NB4 (cell line): ENCODE results near the gene MPZL3.

Experiments used
- DNase-seq: peaks from one replicate; pipeline ENCODE4 v3.0.0; 2010; ENCODE audit warnings: low read depth
- H3K4me3 ChIP-seq: one replicate; pipeline ENCODE4 v1.5.1; 2011; ENCODE audit warnings: mild to moderate bottlenecking, low read depth, low read length, moderate library complexity
- MYC ChIP-seq: IDR thresholded peaks from 2 replicates; pipeline ENCODE4 v1.6.1; 2011; ENCODE audit warnings: low read depth, low read length
- POLR2A ChIP-seq: IDR thresholded peaks from 2 replicates; pipeline ENCODE4 v1.6.1; 2011; ENCODE audit warnings: mild to moderate bottlenecking; ENCODE audit not compliant: insufficient read length; ENCODE audit errors: extremely low read depth
- TF ChIP-seq, protein P1 (sequence below): IDR thresholded peaks from one replicate; pipeline ENCODE4 v1.5.1; 2012; ENCODE audit warnings: low read depth, low read length
- TF ChIP-seq, protein P2 (sequence below): IDR thresholded peaks from 2 replicates; pipeline ENCODE4 v1.6.1; 2011; ENCODE audit warnings: low read depth, low read length

The MPZL3 gene

DNA sequence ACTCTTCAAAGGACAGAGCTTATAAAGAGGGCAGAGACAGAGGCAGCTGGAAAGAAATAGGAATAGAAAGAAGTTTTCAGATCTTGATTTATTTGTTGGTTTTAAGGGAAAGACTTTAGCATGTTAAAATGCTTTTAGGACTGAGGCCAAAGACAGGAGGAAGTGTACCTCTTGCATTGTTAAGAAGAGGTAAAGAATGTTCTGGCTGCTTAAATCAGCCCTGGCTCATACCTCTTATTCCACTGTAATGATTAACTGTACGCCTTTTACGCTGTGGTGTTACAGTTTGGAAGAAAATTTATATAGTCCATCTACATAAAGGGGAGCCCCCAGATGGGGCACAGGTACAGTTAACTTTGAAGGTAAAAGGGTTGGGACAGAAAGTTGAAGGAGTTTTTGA is 22.0 kb upstream of the MPZL3 start:
- no peak for DNase-seq
- no peak overlapping the region for H3K4me3 ChIP-seq
- TF ChIP-seq, protein P1, sequence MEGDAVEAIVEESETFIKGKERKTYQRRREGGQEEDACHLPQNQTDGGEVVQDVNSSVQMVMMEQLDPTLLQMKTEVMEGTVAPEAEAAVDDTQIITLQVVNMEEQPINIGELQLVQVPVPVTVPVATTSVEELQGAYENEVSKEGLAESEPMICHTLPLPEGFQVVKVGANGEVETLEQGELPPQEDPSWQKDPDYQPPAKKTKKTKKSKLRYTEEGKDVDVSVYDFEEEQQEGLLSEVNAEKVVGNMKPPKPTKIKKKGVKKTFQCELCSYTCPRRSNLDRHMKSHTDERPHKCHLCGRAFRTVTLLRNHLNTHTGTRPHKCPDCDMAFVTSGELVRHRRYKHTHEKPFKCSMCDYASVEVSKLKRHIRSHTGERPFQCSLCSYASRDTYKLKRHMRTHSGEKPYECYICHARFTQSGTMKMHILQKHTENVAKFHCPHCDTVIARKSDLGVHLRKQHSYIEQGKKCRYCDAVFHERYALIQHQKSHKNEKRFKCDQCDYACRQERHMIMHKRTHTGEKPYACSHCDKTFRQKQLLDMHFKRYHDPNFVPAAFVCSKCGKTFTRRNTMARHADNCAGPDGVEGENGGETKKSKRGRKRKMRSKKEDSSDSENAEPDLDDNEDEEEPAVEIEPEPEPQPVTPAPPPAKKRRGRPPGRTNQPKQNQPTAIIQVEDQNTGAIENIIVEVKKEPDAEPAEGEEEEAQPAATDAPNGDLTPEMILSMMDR = no peak
- no peak for TF ChIP-seq MYC
- no peak for TF ChIP-seq POLR2A
- TF ChIP-seq, protein P2, sequence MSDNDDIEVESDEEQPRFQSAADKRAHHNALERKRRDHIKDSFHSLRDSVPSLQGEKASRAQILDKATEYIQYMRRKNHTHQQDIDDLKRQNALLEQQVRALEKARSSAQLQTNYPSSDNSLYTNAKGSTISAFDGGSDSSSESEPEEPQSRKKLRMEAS = no peak

DNA sequence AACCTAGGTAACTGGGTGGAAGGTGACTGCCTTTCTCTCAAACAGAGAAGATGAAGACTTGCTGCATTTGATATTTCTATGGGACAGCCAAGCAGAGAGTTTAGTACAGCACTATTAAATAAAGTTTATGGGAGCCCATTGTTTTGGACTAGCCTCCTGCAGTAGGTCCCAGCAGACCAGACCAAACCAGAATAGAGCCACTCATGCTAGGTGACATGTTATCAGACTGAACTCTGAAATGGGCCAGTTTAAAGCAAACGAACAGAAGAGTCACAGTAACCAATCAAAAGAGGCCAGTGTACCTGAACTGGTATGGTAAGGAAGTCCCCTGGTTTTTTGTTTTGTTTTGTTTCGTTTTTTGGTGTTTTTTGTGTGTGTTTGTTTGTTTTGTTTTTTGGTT is 19.8 kb upstream of the MPZL3 start:
- no peak overlapping the region for H3K4me3 ChIP-seq
- DNase-seq = no peak
- TF ChIP-seq, protein P2 = no peak
- TF ChIP-seq POLR2A (no peak), MYC (no peak)
- TF ChIP-seq, protein P1 = no peak

DNA sequence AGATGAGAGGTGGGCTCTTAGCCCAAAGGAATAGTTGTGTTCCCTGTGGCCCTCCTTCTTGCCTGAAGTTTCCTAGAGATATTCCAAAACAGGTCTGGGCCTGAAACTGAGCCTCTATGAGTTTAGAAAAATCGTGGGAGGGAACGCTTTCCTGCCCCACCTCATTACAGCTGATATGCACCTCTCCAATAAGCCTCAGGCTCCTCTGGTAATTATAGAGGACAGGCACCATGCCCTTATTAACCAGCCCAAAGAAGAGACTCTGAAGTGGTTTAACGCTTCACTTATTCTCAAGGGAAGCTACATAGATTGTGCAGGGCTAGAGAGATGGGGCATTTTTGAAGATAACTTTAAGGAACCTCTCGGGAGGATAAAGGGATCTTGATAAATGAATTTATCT is 15.3 kb upstream of the MPZL3 start:
- no peak for TF ChIP-seq POLR2A
- TF ChIP-seq, protein P1 = no peak
- TF ChIP-seq, protein P2 = no peak
- TF ChIP-seq MYC = no peak
- DNase-seq = no peak
- H3K4me3 ChIP-seq = no peak overlapping the region

DNA sequence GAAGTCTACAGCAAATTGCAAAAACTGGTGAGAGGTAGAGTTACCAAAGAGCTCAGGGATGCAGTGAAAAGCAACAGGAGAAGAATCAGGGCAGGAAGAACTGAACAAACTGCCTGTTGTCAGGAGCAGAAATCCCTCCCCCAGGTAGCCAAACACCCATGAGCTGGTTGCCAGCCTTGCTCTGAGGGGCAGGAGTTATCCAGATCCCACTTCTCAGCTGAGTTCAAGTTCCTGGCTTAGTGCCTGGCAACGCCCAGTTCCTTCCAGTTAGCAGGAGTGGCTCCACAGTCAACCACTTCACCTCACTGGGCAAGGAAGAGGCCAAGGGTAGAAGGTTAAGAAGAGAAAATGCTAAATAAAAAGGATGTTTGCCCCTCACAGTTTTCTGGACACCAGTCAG is 13.8 kb upstream of the MPZL3 start:
- TF ChIP-seq, protein P2 = no peak
- TF ChIP-seq MYC (no peak), POLR2A (no peak)
- TF ChIP-seq, protein P1 = no peak
- H3K4me3 ChIP-seq = no peak overlapping the region
- no peak for DNase-seq

DNA sequence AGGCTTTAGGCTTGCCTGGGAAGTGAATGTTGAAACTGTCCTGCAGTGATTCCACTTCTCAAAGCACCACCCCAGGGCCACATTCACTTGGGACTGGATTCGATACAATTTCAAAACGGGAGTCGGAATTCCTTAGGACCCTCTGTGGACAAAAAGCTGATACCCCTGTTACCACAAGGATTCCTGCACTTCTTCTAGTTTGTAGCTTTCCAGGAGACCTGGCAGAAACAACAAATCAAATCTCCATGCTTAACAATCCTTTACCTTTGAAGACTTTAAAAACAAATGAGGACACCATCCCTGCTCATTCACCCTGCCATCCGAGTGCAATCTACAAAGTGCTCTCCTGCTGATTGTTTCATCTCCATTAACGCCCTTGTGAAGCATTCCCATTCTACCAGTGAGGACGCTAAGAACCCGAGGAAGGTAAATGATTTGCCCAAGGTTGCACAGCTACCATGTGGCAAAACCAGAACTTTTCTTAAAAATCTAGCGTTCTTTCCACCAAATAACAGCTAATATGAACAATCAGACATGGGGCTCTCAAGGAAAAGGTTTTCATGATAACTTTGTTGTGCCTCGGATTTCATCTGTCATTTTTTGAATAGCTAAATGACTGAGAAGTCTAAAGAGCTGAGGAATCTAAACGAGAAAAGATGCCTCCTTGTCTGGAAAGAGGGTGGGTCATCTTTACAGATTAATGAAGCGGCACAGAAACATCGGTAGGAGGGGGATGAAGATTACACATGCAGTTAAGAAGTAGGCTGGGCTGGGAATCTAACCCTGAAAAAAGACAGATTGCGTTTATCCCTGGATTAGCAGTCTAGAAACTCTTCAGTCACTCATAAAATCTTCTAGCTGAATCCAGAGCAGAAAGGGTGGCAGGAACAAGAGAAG is 12.7 kb upstream of the MPZL3 start:
- TF ChIP-seq MYC = no peak
- TF ChIP-seq POLR2A = no peak
- TF ChIP-seq, protein P2 = no peak
- TF ChIP-seq, protein P1 = no peak
- DNase-seq = no peak
- no peak overlapping the region for H3K4me3 ChIP-seq
